Measurements from ENCODE around the gene UBE2E2.

The UBE2E2 gene

GRCh38 chr3:23240171-23240785, 37.2 kb downstream of the UBE2E2 start:
- no peak for TF ChIP-seq ZBTB7A (IDR thresholded peaks at IDR 0.05; ENCODE audit: low read depth)
- TF ChIP-seq REST (IDR thresholded peaks at IDR 0.05; ENCODE audit: low read depth): no peak
- TF ChIP-seq TCF12 (IDR thresholded peaks at IDR 0.05; ENCODE audit: low read depth): no peak
- no peak for TF ChIP-seq EP300 (IDR thresholded peaks at IDR 0.05; ENCODE audit: borderline replicate concordance)

- no peak for TF ChIP-seq YY1 (IDR thresholded peaks at IDR 0.05; ENCODE audit: low read depth)
- TF ChIP-seq ZBTB7A (IDR thresholded peaks at IDR 0.05; ENCODE audit: low read depth): no peak
- no peak for TF ChIP-seq CEBPB (IDR thresholded peaks at IDR 0.05)
- TF ChIP-seq EP300 (IDR thresholded peaks at IDR 0.05; ENCODE audit: borderline replicate concordance): no peak
Measured at GRCh38 chr3:23241256-23241655, 38.1 kb downstream of the UBE2E2 start.

GRCh38 chr3:23242106-23242505, 39.0 kb downstream of the UBE2E2 start:
- TF ChIP-seq EGR1 (IDR thresholded peaks at IDR 0.05): no peak
- no peak for TF ChIP-seq NFIC (IDR thresholded peaks at IDR 0.05)
- no peak for TF ChIP-seq REST (IDR thresholded peaks at IDR 0.05; ENCODE audit: low read depth)
- TF ChIP-seq TCF12 (IDR thresholded peaks at IDR 0.05; ENCODE audit: low read depth): no peak
- no peak for TF ChIP-seq USF1 (IDR thresholded peaks at IDR 0.05)
- no peak for TF ChIP-seq FOXM1 (IDR thresholded peaks at IDR 0.05; ENCODE audit: borderline replicate concordance, low read depth)

- no peak for TF ChIP-seq EP300 (IDR thresholded peaks at IDR 0.05; ENCODE audit: borderline replicate concordance)
- TF ChIP-seq RAD21 (IDR thresholded peaks at IDR 0.05; ENCODE audit: low read depth): no peak
- no peak for TF ChIP-seq ZBTB7A (IDR thresholded peaks at IDR 0.05; ENCODE audit: low read depth)
- no peak for TF ChIP-seq USF1 (IDR thresholded peaks at IDR 0.05)
- no peak for TF ChIP-seq CEBPB (IDR thresholded peaks at IDR 0.05)
- no peak for TF ChIP-seq FOXM1 (IDR thresholded peaks at IDR 0.05; ENCODE audit: borderline replicate concordance, low read depth)
- no peak for TF ChIP-seq NFIC (IDR thresholded peaks at IDR 0.05)
- no peak for TF ChIP-seq TCF12 (IDR thresholded peaks at IDR 0.05; ENCODE audit: low read depth)
- no peak for TF ChIP-seq YY1 (IDR thresholded peaks at IDR 0.05; ENCODE audit: low read depth)
Measured at GRCh38 chr3:23244324-23245041, 41.4 kb downstream of the UBE2E2 start.

- TF ChIP-seq USF1 (IDR thresholded peaks at IDR 0.05): no peak
- TF ChIP-seq EP300 (IDR thresholded peaks at IDR 0.05; ENCODE audit: borderline replicate concordance): no peak
- TF ChIP-seq NFIC (IDR thresholded peaks at IDR 0.05): no peak
- no peak for TF ChIP-seq FOXM1 (IDR thresholded peaks at IDR 0.05; ENCODE audit: borderline replicate concordance, low read depth)
- no peak for TF ChIP-seq TAF1 (IDR thresholded peaks at IDR 0.05; ENCODE audit: low read depth)
- TF ChIP-seq REST (IDR thresholded peaks at IDR 0.05; ENCODE audit: low read depth): no peak
- TF ChIP-seq CEBPB (IDR thresholded peaks at IDR 0.05): no peak
- TF ChIP-seq EGR1 (IDR thresholded peaks at IDR 0.05): no peak
- no peak for TF ChIP-seq TCF12 (IDR thresholded peaks at IDR 0.05; ENCODE audit: low read depth)
- TF ChIP-seq TEAD4 (IDR thresholded peaks at IDR 0.05): no peak
- no peak for TF ChIP-seq MAX (IDR thresholded peaks at IDR 0.05)
- no peak for TF ChIP-seq YY1 (IDR thresholded peaks at IDR 0.05; ENCODE audit: low read depth)
- TF ChIP-seq ZBTB7A (IDR thresholded peaks at IDR 0.05; ENCODE audit: low read depth): no peak
- TF ChIP-seq CREB1 (IDR thresholded peaks at IDR 0.05; ENCODE audit: low read depth): no peak
- TF ChIP-seq RAD21 (IDR thresholded peaks at IDR 0.05; ENCODE audit: low read depth): no peak
Measured at GRCh38 chr3:23246651-23247050, 43.5 kb downstream of the UBE2E2 start.

Measured in Ishikawa (cell line).